GM18873 (cell line): ENCODE measurements around the gene CYYR1.

ENCODE experiments used
- ATAC-seq: cut with Tn5 transposase; IDR thresholded peaks from one replicate; pipeline ENCODE4 v1.9.1; 2021; ENCODE audit warnings: mild to moderate bottlenecking, moderate library complexity, moderate number of reproducible peaks; ENCODE audit not compliant: unreplicated experiment, low FRiP score

The CYYR1 gene

DNA sequence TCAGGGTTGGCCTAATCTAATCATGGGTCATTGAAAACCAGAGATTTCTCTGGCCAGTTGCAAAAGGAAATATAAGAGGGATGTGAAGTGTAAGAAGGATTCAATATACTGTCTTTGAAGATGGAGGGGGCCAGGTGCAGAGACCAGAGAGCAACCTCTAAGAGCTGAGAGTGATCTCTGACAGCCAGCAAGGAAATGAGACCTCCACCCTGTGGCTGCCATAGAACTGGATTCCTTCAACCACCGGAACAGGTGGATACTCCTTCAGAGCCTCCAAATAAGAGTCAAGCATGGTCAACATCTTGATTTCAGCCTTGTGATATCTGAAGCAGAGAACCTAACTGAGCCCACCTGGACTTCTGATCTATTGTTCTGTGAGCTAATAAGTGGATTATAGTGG is 128.4 kb downstream of the CYYR1 start:
- ATAC-seq: no peak

DNA sequence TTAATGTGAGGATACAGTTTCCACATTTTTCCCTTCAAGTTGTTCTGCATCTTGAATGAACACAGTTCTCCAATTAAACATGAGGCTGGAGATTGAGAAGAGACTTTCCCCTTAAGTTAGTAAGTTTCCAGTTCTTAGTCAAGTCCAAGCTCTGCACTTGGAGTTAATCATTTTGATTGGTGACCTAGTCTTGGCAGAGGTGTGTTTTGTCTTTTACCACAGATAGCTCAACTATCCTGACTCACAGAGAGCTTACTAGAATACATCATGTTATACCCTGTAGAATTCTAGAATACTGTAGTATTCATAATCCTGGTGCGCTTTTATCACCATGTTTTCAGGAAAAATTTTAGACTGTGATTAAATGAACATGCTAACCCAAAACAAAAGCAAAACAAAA is 129.2 kb downstream of the CYYR1 start:
- ATAC-seq: no peak

DNA sequence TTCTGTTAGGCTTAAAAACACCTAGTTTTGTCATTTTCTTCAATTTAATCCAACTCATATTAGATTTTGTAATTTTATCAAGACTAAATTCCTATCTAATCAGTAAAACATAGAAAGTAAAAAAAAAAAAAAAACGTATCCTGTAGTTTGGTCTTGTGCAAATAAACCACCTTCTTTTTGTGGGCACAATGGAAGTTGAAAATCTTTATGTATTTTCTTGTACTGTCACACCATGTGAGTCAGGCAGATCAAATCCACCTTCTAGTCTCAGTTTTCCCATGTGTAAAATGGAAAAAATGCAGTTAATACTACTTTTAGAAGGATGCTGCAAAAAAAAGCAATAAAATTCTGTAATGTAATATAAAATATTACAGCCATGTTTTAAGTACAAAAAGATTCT is 129.8 kb downstream of the CYYR1 start:
- ATAC-seq: no peak

DNA sequence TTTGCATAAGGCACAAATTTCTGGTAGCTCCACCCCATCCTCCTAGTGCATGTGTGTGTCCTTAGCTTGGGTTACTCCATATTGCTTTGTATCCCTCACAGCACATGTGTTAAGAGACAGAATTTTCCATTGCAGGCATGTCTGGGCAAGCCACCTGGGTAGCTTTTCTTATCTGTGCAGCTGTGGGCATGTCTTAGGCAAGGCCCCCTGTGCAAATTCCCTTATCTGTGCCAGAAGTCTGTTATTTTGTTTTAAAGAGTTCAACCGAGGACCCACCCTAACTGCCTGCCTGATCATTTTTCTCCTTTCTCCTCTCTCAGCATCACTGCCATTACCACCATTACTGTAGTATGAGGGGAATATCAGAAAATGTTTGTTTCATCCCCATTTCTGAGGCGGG is 131.9 kb downstream of the CYYR1 start:
- ATAC-seq: no peak

DNA sequence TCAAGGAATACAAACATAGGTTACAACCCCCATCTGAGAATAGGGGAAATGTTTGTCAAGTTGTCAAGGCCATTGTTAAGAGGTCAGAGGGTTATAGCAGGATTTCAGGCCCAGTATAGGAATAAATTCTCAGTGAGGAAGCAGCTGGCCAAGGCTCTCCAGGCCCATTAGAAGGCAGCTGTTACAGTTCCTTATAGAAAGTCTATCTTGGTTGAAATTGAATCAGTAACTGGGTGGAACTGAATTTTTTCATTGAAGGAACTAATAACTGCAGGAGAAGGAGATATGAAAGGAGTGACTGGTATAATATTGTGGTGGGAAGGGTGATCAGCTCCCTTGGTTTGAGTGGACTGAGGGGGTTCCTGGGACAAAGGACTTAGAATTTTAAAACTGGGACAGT is 134.1 kb downstream of the CYYR1 start:
- ATAC-seq: no peak

DNA sequence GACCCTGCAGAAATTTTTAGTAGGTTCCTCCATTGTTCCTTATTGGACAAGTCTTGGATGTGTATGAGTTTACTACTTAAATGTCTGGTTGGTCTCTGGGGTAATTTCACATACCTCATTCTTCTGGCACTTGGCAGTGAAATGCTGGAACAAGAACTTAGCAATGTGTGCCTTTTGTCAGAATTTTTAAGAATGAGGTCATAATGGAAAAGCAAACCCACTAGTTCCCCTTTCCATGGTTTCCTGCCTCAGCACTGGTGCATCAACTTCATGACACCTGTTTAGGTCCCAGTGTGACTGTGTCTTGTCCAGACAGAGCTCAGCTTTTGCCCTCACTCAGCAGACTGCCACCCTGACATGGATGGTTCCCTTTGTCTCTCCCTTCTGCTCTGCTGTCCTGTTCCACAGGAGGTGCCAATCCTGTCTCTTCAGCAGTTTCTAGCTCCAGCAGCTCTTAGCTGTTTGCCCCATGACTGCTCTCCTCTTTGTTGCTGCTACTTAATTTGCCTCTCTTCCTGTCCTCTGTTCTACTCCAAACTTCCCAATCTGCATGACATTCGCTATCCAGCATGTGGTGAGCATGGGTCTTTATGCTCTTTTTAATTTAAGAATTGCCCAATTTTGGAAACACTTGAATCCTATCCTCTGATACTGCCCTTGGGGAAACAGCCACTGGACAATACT is 135.6 kb downstream of the CYYR1 start:
- no peak for ATAC-seq

DNA sequence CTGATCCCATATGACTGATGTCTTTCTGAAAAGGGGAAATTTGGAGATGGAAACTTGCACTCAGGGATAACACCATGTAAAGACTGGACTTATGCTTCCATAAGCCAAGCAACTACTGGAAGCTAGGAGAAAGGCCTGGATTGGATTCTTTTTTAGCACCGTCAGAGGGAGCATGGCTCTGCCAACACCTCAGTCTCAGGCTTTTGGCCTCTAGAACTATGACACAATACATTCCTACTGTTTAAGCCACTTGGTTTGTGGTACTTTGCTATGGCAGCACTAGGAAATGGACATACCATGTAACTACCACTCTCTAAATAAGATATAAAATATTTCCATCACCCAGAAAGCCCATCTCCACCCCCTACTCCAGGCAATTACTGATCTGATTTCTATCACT is 139.7 kb downstream of the CYYR1 start:
- no peak for ATAC-seq

DNA sequence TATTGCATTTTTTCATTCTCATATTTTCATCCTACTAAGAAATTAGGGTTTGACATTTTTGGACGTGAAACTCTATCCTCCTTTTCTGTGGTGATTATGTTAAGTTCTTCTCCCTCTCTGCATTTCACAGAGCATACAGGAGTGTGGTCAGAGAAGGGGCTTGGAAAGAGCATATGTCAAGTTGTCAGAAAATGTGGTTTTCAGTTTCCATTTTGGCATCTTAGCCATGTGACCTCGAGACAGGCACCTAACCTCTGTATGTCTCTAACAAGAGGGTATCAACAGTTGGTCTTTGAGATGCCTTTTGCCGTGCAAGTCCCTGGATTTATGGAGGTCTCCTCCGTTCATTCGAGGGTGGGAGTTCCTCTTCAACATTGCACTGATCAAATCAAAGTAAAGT is 140.7 kb downstream of the CYYR1 start:
- no peak for ATAC-seq

DNA sequence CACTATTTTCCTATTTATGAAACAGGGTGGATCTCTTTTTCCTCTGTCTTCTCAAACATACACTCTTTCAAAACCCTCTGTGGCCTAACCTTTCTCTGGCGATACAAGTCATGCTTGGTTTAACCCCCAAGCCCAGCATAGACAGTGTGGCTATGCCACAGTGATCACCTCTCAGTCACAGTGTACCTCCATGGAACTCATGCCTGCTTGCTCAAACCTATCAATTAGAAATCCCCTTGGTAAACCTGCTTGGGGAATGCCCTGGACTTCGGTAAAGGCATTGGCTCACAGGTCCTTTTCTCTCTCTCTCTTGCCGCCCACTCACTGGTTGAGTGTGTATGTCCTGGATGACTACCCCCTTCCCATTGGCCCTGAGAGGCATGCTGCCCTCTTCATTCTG is 147.5 kb downstream of the CYYR1 start:
- ATAC-seq: no peak

DNA sequence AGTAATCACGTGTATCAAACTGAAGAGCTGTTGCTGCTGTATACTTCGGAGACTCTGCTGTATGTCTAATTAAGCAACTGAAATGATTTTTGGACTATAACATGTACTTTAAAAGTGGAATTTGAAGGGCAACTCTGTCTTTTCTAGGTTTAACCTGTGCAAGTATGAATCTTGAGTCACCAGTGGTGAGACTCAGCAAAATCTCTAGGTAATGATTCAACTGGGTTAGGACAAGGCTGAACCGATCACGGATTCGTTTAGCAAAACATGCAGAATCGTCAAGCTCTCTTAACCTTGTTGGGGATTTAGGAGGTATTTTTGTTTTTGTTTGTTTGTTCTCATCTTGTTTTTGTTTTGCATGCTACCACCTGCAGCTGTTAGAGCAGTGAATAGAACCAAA is 149.6 kb downstream of the CYYR1 start:
- no peak for ATAC-seq

DNA sequence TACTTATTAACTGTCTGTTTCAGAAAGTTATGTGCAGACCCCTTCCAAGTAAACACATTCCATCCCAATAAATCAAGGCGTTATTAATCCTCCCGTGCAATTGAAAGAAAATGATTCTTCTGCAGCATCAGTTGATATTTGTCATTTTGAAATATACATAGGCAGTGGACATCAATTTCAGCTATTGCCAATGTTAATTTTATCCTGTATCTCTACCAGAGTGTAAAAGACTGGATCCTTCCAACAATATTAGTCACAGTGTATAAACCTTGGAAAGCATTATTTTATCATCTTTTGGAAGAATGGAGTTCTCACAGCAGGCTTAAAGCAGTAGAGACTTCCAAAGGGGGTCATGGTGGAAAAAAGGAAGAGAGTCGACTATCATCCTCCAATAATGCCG is 150.4 kb downstream of the CYYR1 start:
- ATAC-seq: no peak

DNA sequence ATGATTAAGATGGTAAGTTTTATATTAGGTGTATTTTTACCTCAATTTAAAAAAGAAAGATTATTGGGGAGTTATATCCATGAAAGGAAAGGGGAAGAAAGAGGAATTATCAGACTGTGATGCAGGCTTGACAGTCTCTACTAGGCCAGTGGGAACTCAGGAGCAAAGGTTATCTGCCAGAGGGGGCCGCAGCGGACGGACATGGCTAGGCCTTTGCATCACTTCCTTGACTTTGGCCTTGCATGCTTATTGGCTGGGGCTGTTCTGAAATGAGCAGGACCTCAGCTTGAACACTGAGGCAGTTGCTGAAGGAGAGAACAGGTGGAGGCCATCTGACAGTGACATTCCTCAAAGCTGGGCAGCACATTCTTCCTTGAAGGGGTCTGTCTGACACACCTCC is 150.9 kb downstream of the CYYR1 start:
- no peak for ATAC-seq

DNA sequence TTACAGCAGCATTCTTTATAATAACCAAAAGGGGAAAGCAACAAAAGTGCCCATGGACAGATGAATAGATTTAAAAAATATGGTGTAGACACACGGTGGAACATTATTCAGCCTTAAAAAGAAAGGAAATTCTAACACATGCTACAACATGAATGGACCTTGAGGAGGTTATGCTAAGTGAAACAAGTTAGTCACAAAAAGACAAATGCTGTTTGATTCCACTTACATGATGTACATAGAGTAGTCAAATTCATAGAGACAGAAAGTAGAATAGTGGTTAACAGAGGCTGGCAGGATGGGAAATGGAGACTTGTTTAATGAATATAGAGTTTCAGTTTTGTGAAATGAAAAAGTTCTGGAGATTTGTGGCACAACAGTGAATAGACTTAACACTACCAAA is 151.4 kb downstream of the CYYR1 start:
- no peak for ATAC-seq
